MG63 (cell line): ENCODE measurements around the gene PINK1. TPM values are rescaled to one million over a fixed set of nuclear protein-coding genes. Genes with fewer than 3 reads are reported as not detected.

ENCODE experiments used
- DNase-seq: peaks from one replicate; pipeline ENCODE4 v3.0.0-alpha.2; 2020
- H3K27me3 ChIP-seq: fragments of 250-450 bp; sonication (Bioruptor Pico); 2 replicates; pipeline ENCODE4 v1.5.1; 2020; ENCODE audit warnings: mild to moderate bottlenecking, moderate library complexity
- H3K36me3 ChIP-seq: fragments of 250-450 bp; sonication (Bioruptor Pico); 2 replicates; pipeline ENCODE4 v1.5.1; 2020; ENCODE audit warnings: mild to moderate bottlenecking, moderate library complexity
- H3K4me3 ChIP-seq: fragments of 250-450 bp; sonication (Bioruptor Pico); 2 replicates; pipeline ENCODE4 v1.5.1; 2020; ENCODE audit warnings: mild to moderate bottlenecking, moderate library complexity
- H3K9me3 ChIP-seq: fragments of 250-450 bp; sonication (Bioruptor Pico); 2 replicates; pipeline ENCODE4 v1.5.1; 2020; ENCODE audit warnings: mild to moderate bottlenecking, moderate library complexity
- total RNA-seq: library from RNA; depleted of rRNA; stranded (reverse); fragments of >200 nt; shearing (Covaris generic); gene quantifications from 2 replicates; pipeline ENCODE4 v1.2.3, GENCODE V29; 2014; ENCODE audit warnings: low replicate concordance

The PINK1 gene
- total RNA-seq, 1 experiment from 2014 or later = 73.3 TPM

GRCh38 chr1:20626098-20626427, 7.2 kb upstream of the PINK1 start:
- no peak for DNase-seq
- H3K4me3 ChIP-seq = no peak overlapping the region

DNA sequence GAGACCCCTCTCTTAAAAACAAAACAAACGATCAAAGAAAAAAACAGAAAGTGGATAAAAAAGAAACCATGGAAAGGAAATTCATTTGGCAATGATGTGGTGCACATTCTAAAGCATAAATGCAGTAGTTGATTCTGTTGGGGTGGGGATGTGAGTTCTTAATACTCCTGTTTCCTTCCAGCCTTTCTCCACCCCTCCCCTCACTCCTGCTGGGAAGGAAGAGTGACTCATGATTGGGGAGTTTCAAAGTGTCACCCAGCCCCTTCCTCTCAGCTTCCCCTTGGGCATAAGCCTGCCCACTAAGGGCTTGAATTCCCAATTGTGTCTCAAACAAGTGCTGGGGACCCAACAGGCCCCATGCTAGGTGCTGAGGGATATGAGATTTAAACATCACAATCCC, 6.7 kb upstream of the PINK1 start:
- H3K27me3 ChIP-seq = no peaks in the 10 kb centered on the region
- no peak overlapping the region for H3K4me3 ChIP-seq
- H3K36me3 ChIP-seq = no peaks in the 10 kb centered on the region
- DNase-seq = no peak
- peaks cover 9% of the 10 kb centered on the region for H3K9me3 ChIP-seq

More at GRCh38 chr1:20626098-20626427, 7.2 kb upstream of the PINK1 start:
- no peaks in the 10 kb centered on the region for H3K27me3 ChIP-seq
- H3K36me3 ChIP-seq = no peaks in the 10 kb centered on the region
- H3K9me3 ChIP-seq = peaks cover 7% of the 10 kb centered on the region

DNA sequence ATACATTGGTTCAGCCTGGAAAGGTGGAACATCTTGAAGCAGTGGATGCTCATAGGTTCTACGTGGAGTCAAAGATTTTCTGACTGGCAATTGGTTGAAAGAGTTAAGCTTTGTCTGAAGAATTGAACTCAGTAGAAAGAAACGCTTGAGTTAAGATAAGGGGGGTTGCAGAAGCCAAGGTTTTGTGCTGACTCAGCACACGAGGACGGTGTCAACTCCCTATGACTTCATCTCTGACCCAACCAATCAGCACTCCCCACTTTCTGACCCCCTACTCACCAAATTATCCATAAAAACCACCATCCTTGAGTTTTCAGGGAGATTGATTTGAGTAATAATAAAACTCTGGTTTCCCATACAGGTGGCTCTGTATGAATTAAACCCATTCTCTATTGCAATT, 2.5 kb upstream of the PINK1 start:
- no peak overlapping the region for H3K4me3 ChIP-seq
- DNase-seq = no peak
- peaks cover 9% of the 10 kb centered on the region for H3K9me3 ChIP-seq
- no peaks in the 10 kb centered on the region for H3K36me3 ChIP-seq
- H3K27me3 ChIP-seq = no peaks in the 10 kb centered on the region

GRCh38 chr1:20632386-20632785, 872 bp upstream of the PINK1 start:
- no peak overlapping the region for H3K4me3 ChIP-seq
- peaks cover 6% of the 10 kb centered on the region for H3K9me3 ChIP-seq
- no peaks in the 10 kb centered on the region for H3K27me3 ChIP-seq
- no peak for DNase-seq
- no peaks in the 10 kb centered on the region; the same call in 1 of the 2 replicates for H3K36me3 ChIP-seq

DNA sequence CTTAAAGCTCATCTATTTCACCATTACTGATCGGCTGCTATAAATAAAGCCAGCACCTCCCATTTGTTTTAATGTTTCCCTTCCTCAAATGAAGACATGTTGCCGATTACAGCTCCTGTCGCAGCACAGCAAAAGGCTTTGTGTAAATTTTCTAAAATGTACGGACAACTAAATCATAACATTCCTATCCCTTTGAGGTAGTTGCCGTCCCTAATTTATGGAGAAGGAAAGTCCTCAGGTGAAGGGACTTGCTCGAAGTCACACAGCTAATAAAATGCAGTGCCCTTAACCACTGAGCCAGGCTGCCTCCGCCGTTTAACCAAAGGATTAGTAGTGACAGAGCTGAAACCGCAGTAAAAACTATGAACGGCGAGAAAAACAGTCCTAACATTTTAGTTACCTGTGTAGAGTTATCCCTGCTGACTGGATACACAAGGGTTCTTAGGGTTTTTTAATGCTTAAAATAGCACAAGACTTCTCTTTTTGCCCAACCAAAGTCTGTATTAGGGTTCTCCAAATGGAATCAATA, 871 bp downstream of the PINK1 start:
- no peak for DNase-seq
- H3K27me3 ChIP-seq = no peaks in the 10 kb centered on the region
- H3K9me3 ChIP-seq = peaks cover 6% of the 10 kb centered on the region
- peaks cover 2% of the 10 kb centered on the region for H3K36me3 ChIP-seq
- H3K4me3 ChIP-seq = peak overlapping the region; percentile 72

DNA sequence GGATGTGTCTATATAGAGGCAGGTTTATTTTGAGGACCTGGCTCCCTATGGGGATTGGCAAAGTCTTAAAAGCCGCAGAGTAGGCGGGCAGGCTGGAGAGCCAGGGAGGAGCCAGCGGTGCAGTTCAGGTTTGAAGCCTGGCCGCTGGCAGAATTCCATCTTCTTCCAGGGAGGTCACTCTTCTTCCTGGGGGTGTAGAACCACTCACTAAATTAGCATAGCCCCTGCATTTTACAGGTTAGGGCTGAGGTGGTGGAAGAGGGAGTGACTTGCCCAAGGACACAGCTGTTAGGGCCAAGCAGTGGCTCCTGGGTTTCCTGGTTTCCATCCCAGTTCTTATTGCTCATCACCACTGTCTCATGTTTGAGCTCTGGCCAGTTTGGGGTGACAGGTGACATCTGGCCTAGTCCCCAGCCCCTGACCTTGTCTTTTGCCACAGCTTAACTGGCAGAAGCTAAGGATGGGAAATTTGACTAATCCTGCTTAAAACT, 1.4 kb downstream of the PINK1 start:
- Histone ChIP-seq H3K27me3 (no peaks in the 10 kb centered on the region), H3K36me3 (peaks cover 5% of the 10 kb centered on the region), H3K9me3 (peaks cover 6% of the 10 kb centered on the region), H3K4me3 (peak overlapping the region; percentile 72)
- peak; percentile 63 for DNase-seq

GRCh38 chr1:20636785-20637347, 3.6 kb downstream of the PINK1 start:
- H3K9me3 ChIP-seq = no peaks in the 10 kb centered on the region
- peaks cover 18% of the 10 kb centered on the region for H3K36me3 ChIP-seq
- no peaks in the 10 kb centered on the region for H3K27me3 ChIP-seq
- H3K4me3 ChIP-seq = no peak overlapping the region
- DNase-seq = no peak

- Histone ChIP-seq H3K9me3 (no peaks in the 10 kb centered on the region), H3K36me3 (peaks cover 25% of the 10 kb centered on the region), H3K27me3 (no peaks in the 10 kb centered on the region), H3K4me3 (no peak overlapping the region)
- peak; percentile 22 for DNase-seq
These were observed 6.9 kb downstream of the PINK1 start for GRCh38 chr1:20640183-20640597.

GRCh38 chr1:20641975-20642374, 8.7 kb downstream of the PINK1 start:
- Histone ChIP-seq H3K27me3 (no peaks in the 10 kb centered on the region), H3K9me3 (no peaks in the 10 kb centered on the region), H3K36me3 (peaks cover 25% of the 10 kb centered on the region), H3K4me3 (no peak overlapping the region)
- no peak for DNase-seq

DNA sequence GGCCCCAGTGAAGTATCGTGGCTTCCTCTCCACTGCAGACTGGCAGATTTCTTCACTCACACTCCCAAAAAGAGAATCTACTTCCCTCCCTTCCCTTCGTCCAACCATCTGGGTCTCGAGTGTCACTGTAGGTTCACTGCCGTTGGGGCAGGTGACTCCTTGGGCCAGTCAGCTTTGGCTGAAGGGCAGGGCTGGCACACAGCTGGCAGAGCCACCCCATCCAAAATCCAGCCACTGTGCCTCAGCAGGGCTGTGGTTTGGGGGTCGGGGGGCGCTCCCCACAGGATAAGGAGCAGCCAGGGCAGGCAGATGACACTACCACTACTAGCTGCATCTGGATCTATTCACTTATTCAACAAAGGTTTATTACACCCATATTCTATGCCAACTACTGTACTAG, 9.8 kb downstream of the PINK1 start:
- H3K4me3 ChIP-seq = no peak overlapping the region
- DNase-seq = no peak
- H3K36me3 ChIP-seq = peaks cover 29% of the 10 kb centered on the region
- H3K9me3 ChIP-seq = no peaks in the 10 kb centered on the region
- no peaks in the 10 kb centered on the region for H3K27me3 ChIP-seq

- Histone ChIP-seq H3K4me3 (no peak overlapping the region), H3K27me3 (no peaks in the 10 kb centered on the region), H3K36me3 (peaks cover 39% of the 10 kb centered on the region), H3K9me3 (no peaks in the 10 kb centered on the region)
- DNase-seq = no peak
These were observed 11.2 kb downstream of the PINK1 start for GRCh38 chr1:20644416-20644815.

GRCh38 chr1:20645414-20645813, 12.2 kb downstream of the PINK1 start:
- peaks cover 38% of the 10 kb centered on the region for H3K36me3 ChIP-seq

DNA sequence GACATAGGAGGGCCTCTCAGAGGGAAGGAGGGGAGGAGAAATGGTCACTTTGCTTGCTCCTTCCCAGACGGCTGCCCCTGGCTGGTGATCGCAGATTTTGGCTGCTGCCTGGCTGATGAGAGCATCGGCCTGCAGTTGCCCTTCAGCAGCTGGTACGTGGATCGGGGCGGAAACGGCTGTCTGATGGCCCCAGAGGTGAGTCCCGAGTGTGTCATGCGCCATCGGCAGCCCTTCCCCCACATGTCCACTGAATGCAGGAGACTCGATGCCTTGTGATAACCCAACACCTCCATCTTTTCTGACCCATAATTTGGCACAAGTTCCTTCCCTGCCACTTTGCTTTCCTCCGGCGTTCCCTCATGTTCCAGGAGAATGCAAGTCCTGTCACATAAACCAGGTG, 15.2 kb downstream of the PINK1 start:
- no peaks in the 10 kb centered on the region for H3K9me3 ChIP-seq
- H3K27me3 ChIP-seq = no peaks in the 10 kb centered on the region
- H3K36me3 ChIP-seq = peaks cover 59% of the 10 kb centered on the region
- no peak for DNase-seq
- no peak overlapping the region for H3K4me3 ChIP-seq

More at GRCh38 chr1:20645414-20645813, 12.2 kb downstream of the PINK1 start:
- Histone ChIP-seq H3K9me3 (no peaks in the 10 kb centered on the region), H3K4me3 (no peak overlapping the region), H3K27me3 (no peaks in the 10 kb centered on the region)
- no peak for DNase-seq

GRCh38 chr1:20648946-20649345, 15.7 kb downstream of the PINK1 start:
- no peaks in the 10 kb centered on the region for H3K27me3 ChIP-seq
- peaks cover 64% of the 10 kb centered on the region for H3K36me3 ChIP-seq
- no peaks in the 10 kb centered on the region for H3K9me3 ChIP-seq
- no peak overlapping the region for H3K4me3 ChIP-seq
- DNase-seq = no peak

GRCh38 chr1:20652300-20652699, 19.0 kb downstream of the PINK1 start:
- H3K27me3 ChIP-seq = no peaks in the 10 kb centered on the region

DNA sequence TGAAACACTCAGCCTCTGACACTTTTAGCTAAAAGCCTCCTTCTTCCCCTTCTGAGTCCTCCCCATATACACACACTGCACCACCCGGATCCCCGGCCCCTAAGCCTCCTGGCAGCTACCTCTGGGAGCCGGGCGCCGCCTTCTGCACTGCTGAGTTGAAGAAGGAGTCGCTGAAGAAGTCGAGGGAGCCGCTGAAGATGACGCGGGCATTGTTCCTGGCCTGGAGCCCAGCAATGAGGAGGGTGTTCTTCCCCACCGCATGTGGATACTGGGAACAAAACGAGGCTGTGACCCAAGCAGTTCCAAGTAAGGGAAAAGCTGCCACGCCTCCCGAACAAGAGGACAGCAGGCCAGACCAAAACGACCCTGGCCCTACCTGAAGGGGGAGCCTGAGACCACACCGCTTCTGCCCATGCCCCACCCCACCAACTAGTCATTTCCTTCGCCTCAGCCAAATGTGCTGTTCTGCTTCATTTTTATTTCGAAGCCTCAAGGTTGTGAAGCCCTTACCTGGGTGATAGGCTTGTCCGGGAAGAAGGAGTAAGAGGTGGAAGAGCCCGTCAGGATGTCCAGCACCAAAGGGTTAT, 20.9 kb downstream of the PINK1 start:
- no peak overlapping the region for H3K4me3 ChIP-seq
- DNase-seq = no peak
- no peaks in the 10 kb centered on the region for H3K9me3 ChIP-seq
- H3K36me3 ChIP-seq = peaks cover 83% of the 10 kb centered on the region
- H3K27me3 ChIP-seq = no peaks in the 10 kb centered on the region

More at GRCh38 chr1:20652300-20652699, 19.0 kb downstream of the PINK1 start:
- Histone ChIP-seq H3K9me3 (no peaks in the 10 kb centered on the region), H3K36me3 (peaks cover 84% of the 10 kb centered on the region), H3K4me3 (no peak overlapping the region)
- DNase-seq = no peak

DNA sequence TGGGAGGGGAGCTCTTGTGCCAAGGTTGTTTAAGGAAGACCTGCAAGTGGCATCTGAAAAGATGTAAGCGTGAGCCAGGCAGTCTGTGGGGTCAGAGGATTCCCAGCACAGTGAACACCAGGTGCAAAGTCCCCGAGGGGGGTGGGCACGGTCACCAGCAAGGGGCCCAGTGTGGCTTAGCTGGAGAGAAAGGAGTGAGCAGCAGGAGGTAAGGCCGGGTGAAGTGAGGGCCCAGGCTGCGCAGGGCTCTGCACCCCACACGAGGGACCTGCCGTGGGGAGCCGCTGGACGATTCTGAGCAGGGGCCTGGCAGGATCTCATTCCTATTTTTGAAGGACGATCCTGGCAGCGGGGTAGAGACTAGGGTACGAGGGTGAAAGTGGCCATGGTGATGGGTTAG, 23.8 kb downstream of the PINK1 start:
- no peak overlapping the region for H3K4me3 ChIP-seq
- no peaks in the 10 kb centered on the region for H3K9me3 ChIP-seq
- H3K36me3 ChIP-seq = peaks cover 72% of the 10 kb centered on the region
- no peak for DNase-seq
- H3K27me3 ChIP-seq = no peaks in the 10 kb centered on the region
